Retina (tissue), 1 donor: ENCODE measurements around the gene ZNF423.

Source experiments
- DNase-seq: peaks from one replicate; pipeline ENCODE4 v3.0.0-alpha.2; 2016

The ZNF423 gene

GRCh38 chr16:49747654-49748053, 108.3 kb downstream of the ZNF423 start:
- no peak for DNase-seq

GRCh38 chr16:49746545-49746944, 109.4 kb downstream of the ZNF423 start:
- no peak for DNase-seq

GRCh38 chr16:49745311-49745747, 110.6 kb downstream of the ZNF423 start:
- peak; percentile 78 for DNase-seq

GRCh38 chr16:49744244-49745220, 111.4 kb downstream of the ZNF423 start:
- DNase-seq: peak; percentile 70

GRCh38 chr16:49743658-49744057, 112.3 kb downstream of the ZNF423 start:
- DNase-seq: no peak

GRCh38 chr16:49743203-49743464, 112.8 kb downstream of the ZNF423 start:
- no peak for DNase-seq

GRCh38 chr16:49742428-49743202, 113.3 kb downstream of the ZNF423 start:
- DNase-seq: peak; percentile 68

- no peak for DNase-seq
Measured at GRCh38 chr16:49740256-49740655, 115.7 kb downstream of the ZNF423 start.

GRCh38 chr16:49739381-49739780, 116.5 kb downstream of the ZNF423 start:
- DNase-seq: no peak

- DNase-seq: no peak
Measured at GRCh38 chr16:49738832-49739231, 117.1 kb downstream of the ZNF423 start.

GRCh38 chr16:49738001-49738400, 117.9 kb downstream of the ZNF423 start:
- no peak for DNase-seq

- no peak for DNase-seq
Measured at GRCh38 chr16:49737541-49737940, 118.4 kb downstream of the ZNF423 start.

- no peak for DNase-seq
Measured at GRCh38 chr16:49734331-49734730, 121.6 kb downstream of the ZNF423 start.

- no peak for DNase-seq
Measured at GRCh38 chr16:49733313-49734009, 122.5 kb downstream of the ZNF423 start.

GRCh38 chr16:49731911-49732310, 124.0 kb downstream of the ZNF423 start:
- DNase-seq: no peak

- DNase-seq: no peak
Measured at GRCh38 chr16:49730772-49731171, 125.1 kb downstream of the ZNF423 start.

- DNase-seq: no peak
Measured at GRCh38 chr16:49727611-49728010, 128.3 kb downstream of the ZNF423 start.

- no peak for DNase-seq
Measured at GRCh38 chr16:49726155-49726554, 129.8 kb downstream of the ZNF423 start.

GRCh38 chr16:49725651-49726050, 130.3 kb downstream of the ZNF423 start:
- no peak for DNase-seq

GRCh38 chr16:49724774-49725173, 131.1 kb downstream of the ZNF423 start:
- DNase-seq: no peak

GRCh38 chr16:49723310-49723709, 132.6 kb downstream of the ZNF423 start:
- DNase-seq: no peak

GRCh38 chr16:49720225-49720624, 135.7 kb downstream of the ZNF423 start:
- no peak for DNase-seq

GRCh38 chr16:49717689-49718088, 138.2 kb downstream of the ZNF423 start:
- DNase-seq: no peak
